ENCODE results near the gene PNMA6F. TPM values are rescaled to one million over a fixed set of nuclear protein-coding genes. Genes with fewer than 3 reads are reported as not detected.
"Not testable (repeated sequence)": the region's sequence is repeated elsewhere in the genome, so short reads cannot be mapped to it uniquely, and the experiment has no call there.

The PNMA6F gene
- total and polyA plus RNA-seq, 8 donors = 0.12 TPM; not detected in 7

DNA sequence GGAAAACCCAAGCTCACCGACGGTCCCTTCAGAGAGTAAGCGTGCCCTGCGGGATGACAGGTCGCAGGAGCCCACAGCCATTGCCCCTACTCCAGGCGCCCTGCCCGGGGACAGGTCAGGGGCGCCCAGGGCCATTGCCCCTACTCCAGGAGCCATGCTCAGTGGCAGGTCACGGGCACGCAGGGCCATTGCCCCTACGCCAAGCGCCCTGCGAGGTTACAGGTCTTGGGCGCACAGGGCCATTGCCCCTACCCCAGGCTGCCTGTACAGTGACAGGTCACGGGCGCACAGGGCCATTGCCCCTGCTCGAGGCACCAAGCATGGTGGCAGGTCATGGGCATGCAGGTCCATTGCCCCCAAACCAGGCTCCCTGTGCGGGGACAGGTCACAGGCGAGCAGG lies 49.5 kb downstream of the PNMA6F start:
- intact Hi-C loops (cut with DNase I); H3K27me3 ChIP-seq; H3K4me3 ChIP-seq; ATAC-seq; FAIRE-seq; H3K4me1 ChIP-seq; H3K36me3 ChIP-seq; H3K27ac ChIP-seq; H3K9me3 ChIP-seq: not testable (repeated sequence)
- 73 to 90% methylated on average over 6 to 7 of the region's 19 CpGs for WGBS, 2 donors
- peak in 1 of 6 donors; percentile 57 for DNase-seq

Other genes starting within 250 kb of the PNMA6F start
- 1 to 10 TPM in 1 of 6 donors, under 1 TPM in 5; 0.37 to 1.0 (median 0.65) TPM for gene PNMA6A, start 249.3 kb downstream of the PNMA6F start, total RNA-seq
- 1 to 10 TPM in 1 of 2 donors, under 1 TPM in 1; 0.91 to 2.3 TPM for gene PNMA6A, start 249.3 kb downstream of the PNMA6F start, polyA plus RNA-seq
- gene MAGEA1, start 142.5 kb downstream of the PNMA6F start, total RNA-seq = under 1 TPM in 1 of 6 donors, not detected in 5; 0.13 TPM
- gene MAGEA1, start 142.5 kb downstream of the PNMA6F start, polyA plus RNA-seq = not detected
- gene ZNF275, start 12.4 kb upstream of the PNMA6F start, total RNA-seq = 1 to 10 TPM; 4.9 to 9.9 (median 7.0) TPM
- gene ZNF275, start 12.4 kb upstream of the PNMA6F start, polyA plus RNA-seq = 1 to 10 TPM; 3.7 to 5.6 TPM
- gene PNMA6E, start 79.6 kb upstream of the PNMA6F start, total RNA-seq = not detected
- gene PNMA6E, start 79.6 kb upstream of the PNMA6F start, polyA plus RNA-seq = not detected
- under 1 TPM; 0.28 to 1.00 (median 0.42) TPM for gene ZFP92, start 89.7 kb upstream of the PNMA6F start, total RNA-seq
- gene ZFP92, start 89.7 kb upstream of the PNMA6F start, polyA plus RNA-seq = under 1 TPM; 0.34 to 0.45 TPM
- under 1 TPM in 5 of 6 donors, not detected in 1; 0.19 to 0.59 (median 0.37) TPM for gene TREX2, start 124.3 kb upstream of the PNMA6F start, total RNA-seq
- gene TREX2, start 124.3 kb upstream of the PNMA6F start, polyA plus RNA-seq = under 1 TPM; 0.89 to 0.91 TPM
- 10 to 100 TPM in 1 of 6 donors, 1 to 10 TPM in 5; 4.9 to 12.0 (median 8.7) TPM for gene HAUS7, start 148.8 kb upstream of the PNMA6F start, total RNA-seq
- 10 to 100 TPM; 37.6 to 44.1 TPM for gene HAUS7, start 148.8 kb upstream of the PNMA6F start, polyA plus RNA-seq
- 100 to 1,000 TPM in 1 of 6 donors, 10 to 100 TPM in 2, 1 to 10 TPM in 3; 4.0 to 113 (median 15.0) TPM for gene BGN, start 173.2 kb upstream of the PNMA6F start, total RNA-seq
- 10 to 100 TPM; 20.2 to 24.5 TPM for gene BGN, start 173.2 kb upstream of the PNMA6F start, polyA plus RNA-seq
- under 1 TPM in 4 of 6 donors, not detected in 2; 0.03 to 0.06 (median 0.04) TPM for gene ATP2B3, start 195.9 kb upstream of the PNMA6F start, total RNA-seq
- gene ATP2B3, start 195.9 kb upstream of the PNMA6F start, polyA plus RNA-seq = under 1 TPM; 0.04 to 0.12 TPM

All from pancreas (tissue), 10 donors.